Measurements from ENCODE around the gene POLR1H. TPM values are rescaled to one million over a fixed set of nuclear protein-coding genes. Genes with fewer than 3 reads are reported as not detected.

POLR1H gene
- total RNA-seq, 3 donors from 2014 or later (not counting 1 experiment from before 2014, with no cell fraction given), result 21.0 to 36.2 (median 28.5) TPM

- H3K36me3 ChIP-seq (ENCODE audit: control insufficient read depth, insufficient read depth, low read length), result no peaks in the 10 kb centered on the region
- peaks cover 7 to 33% of the 10 kb centered on the region in 2 donors for H3K4me1 Mint-ChIP-seq
- no peak for ATAC-seq
- no peak overlapping the region for H3K27ac ChIP-seq (ENCODE audit: low read length)
- intact Hi-C loops (cut with micrococcal nuclease), result no loop called here
- no peak overlapping the region for H3K27ac Mint-ChIP-seq
- no peak overlapping the region for H3K4me3 ChIP-seq (ENCODE audit: low read length)
- no peaks in the 10 kb centered on the region for H3K9me3 Mint-ChIP-seq
- H3K9me3 ChIP-seq (ENCODE audit: control insufficient read depth, insufficient read depth, low read length), result no peaks in the 10 kb centered on the region
- no peaks in the 10 kb centered on the region for H3K36me3 Mint-ChIP-seq
- DNase-seq, result no peak
- H3K4me3 Mint-ChIP-seq, result no peak overlapping the region
- TF ChIP-seq CTCF (IDR thresholded peaks at IDR 0.05), result no peak
- peaks cover 13% of the 10 kb centered on the region for H3K4me1 ChIP-seq (ENCODE audit: control insufficient read depth, insufficient read depth, low read length)
- peaks cover 55 to 66% of the 10 kb centered on the region in 2 donors for H3K27me3 Mint-ChIP-seq (ENCODE audit: low read depth in 2 of 2)
- H3K27me3 ChIP-seq (ENCODE audit: control insufficient read depth, insufficient read depth, low read length), result peaks cover 31% of the 10 kb centered on the region
- WGBS (ENCODE audit: insufficient coverage), result 24% methylated on average over 4 of the region's 4 CpGs
Measured at GRCh38 chr6:30077218-30077617, 16.2 kb downstream of the POLR1H start.

GRCh38 chr6:30087876-30088275, 26.8 kb downstream of the POLR1H start:
- no peak overlapping the region for H3K4me3 Mint-ChIP-seq
- peaks cover 20% of the 10 kb centered on the region for H3K27me3 ChIP-seq (ENCODE audit: control insufficient read depth, insufficient read depth, low read length)
- no peaks in the 10 kb centered on the region for H3K36me3 ChIP-seq (ENCODE audit: control insufficient read depth, insufficient read depth, low read length)
- WGBS (ENCODE audit: insufficient coverage), result 81% methylated on average over 5 of the region's 5 CpGs
- H3K4me3 ChIP-seq (ENCODE audit: low read length), result no peak overlapping the region
- peaks cover 39 to 44% of the 10 kb centered on the region in 2 donors for H3K27me3 Mint-ChIP-seq (ENCODE audit: low read depth in 2 of 2)
- H3K27ac Mint-ChIP-seq, result no peak overlapping the region
- no peaks in the 10 kb centered on the region for H3K4me1 ChIP-seq (ENCODE audit: control insufficient read depth, insufficient read depth, low read length)
- H3K36me3 Mint-ChIP-seq, result no peaks in the 10 kb centered on the region
- TF ChIP-seq CTCF (IDR thresholded peaks at IDR 0.05), result no peak
- DNase-seq, result no peak
- no peak overlapping the region for H3K27ac ChIP-seq (ENCODE audit: low read length)
- intact Hi-C loops (cut with micrococcal nuclease), result no loop called here
- H3K9me3 Mint-ChIP-seq, result no peaks in the 10 kb centered on the region
- ATAC-seq, result no peak
- no peaks in the 10 kb centered on the region for H3K4me1 Mint-ChIP-seq
- no peaks in the 10 kb centered on the region for H3K9me3 ChIP-seq (ENCODE audit: control insufficient read depth, insufficient read depth, low read length)

- Histone ChIP-seq H3K27me3 (ENCODE audit: control insufficient read depth, insufficient read depth, low read length) (peaks cover 27% of the 10 kb centered on the region), H3K4me1 (ENCODE audit: control insufficient read depth, insufficient read depth, low read length) (no peaks in the 10 kb centered on the region), H3K4me3 (ENCODE audit: low read length) (no peak overlapping the region), H3K36me3 (ENCODE audit: control insufficient read depth, insufficient read depth, low read length) (no peaks in the 10 kb centered on the region), H3K27ac (ENCODE audit: low read length) (no peak overlapping the region), H3K9me3 (ENCODE audit: control insufficient read depth, insufficient read depth, low read length) (no peaks in the 10 kb centered on the region)
- no peak for DNase-seq
- Mint-ChIP-seq H3K27ac (no peak overlapping the region), H3K4me1 (no peaks in the 10 kb centered on the region), H3K27me3 (ENCODE audit: low read depth in 2 of 2) (peaks cover 58 to 71% of the 10 kb centered on the region in 2 donors), H3K36me3 (no peaks in the 10 kb centered on the region), H3K4me3 (no peak overlapping the region), H3K9me3 (no peaks in the 10 kb centered on the region)
- no peak for ATAC-seq
- TF ChIP-seq CTCF (IDR thresholded peaks at IDR 0.05), result no peak
- WGBS (ENCODE audit: insufficient coverage), result 79% methylated on average over 11 of the region's 11 CpGs
- intact Hi-C loops (cut with micrococcal nuclease), result no loop called here
Measured at GRCh38 chr6:30091577-30092381, 30.7 kb downstream of the POLR1H start.

Data from natural killer cell (primary cell).